OCI-LY3 (cell line): ENCODE results near the gene TUBGCP6.
A peak's percentile ranks its signal among the peaks of the same experiment; 100 is the strongest.

Experiments used
- H2AFZ ChIP-seq: fragments of 200-600, 300-600 bp; shearing (Covaris generic); 2 replicates; pipeline ENCODE4 v1.6.0; 2014; ENCODE audit warnings: antibody characterized with exemption, low read depth, low read length
- H3K27ac ChIP-seq: fragments of 200-600, 300-600 bp; sonication (generic); 2 replicates; pipeline ENCODE4 v1.5.1; 2014; ENCODE audit warnings: mild to moderate bottlenecking, low read length, moderate library complexity, mixed read lengths
- H3K27me3 ChIP-seq: fragments of 200-600, 300-600 bp; sonication (generic); 2 replicates; pipeline ENCODE4 v1.6.1; 2014; ENCODE audit warnings: low read depth, low read length, mixed read lengths
- H3K36me3 ChIP-seq: fragments of 200-600, 300-600 bp; sonication (generic); replicated peaks from 2 replicates; pipeline ENCODE3; 2014; ENCODE audit warnings: low read depth, low read length, mixed read lengths
- H3K4me1 ChIP-seq: fragments of 300-600, 200-600 bp; sonication (generic); 2 replicates; pipeline ENCODE4 v1.6.1; 2014; ENCODE audit warnings: low read length, mixed read lengths
- H3K4me2 ChIP-seq: fragments of 200-600, 300-600 bp; sonication (generic); 2 replicates; pipeline ENCODE4 v1.6.1; 2014; ENCODE audit warnings: low read length, mixed read lengths
- H3K4me3 ChIP-seq: fragments of 300-600, 200-600 bp; sonication (generic); 2 replicates; pipeline ENCODE4 v1.5.1; 2014; ENCODE audit warnings: antibody characterized with exemption, mild to moderate bottlenecking, low read length, moderate library complexity
- H3K79me2 ChIP-seq: fragments of 300-600, 200-600 bp; shearing (Covaris generic); 2 replicates; pipeline ENCODE4 v1.6.1; 2014; ENCODE audit warnings: mild to moderate bottlenecking, low read length, mixed read lengths
- H3K9ac ChIP-seq: fragments of 300-600, 200-600 bp; shearing (Covaris generic); 2 replicates; pipeline ENCODE4 v1.6.0; 2014; ENCODE audit warnings: mild to moderate bottlenecking, low read length, moderate library complexity
- H3K9me3 ChIP-seq: fragments of 200-600, 300-600 bp; shearing (Covaris generic); 2 replicates; pipeline ENCODE4 v1.6.1; 2014; ENCODE audit warnings: low read length, mixed read lengths; ENCODE audit not compliant: insufficient read depth
- H4K20me1 ChIP-seq: fragments of 200-600, 300-600 bp; sonication (generic); 2 replicates; pipeline ENCODE4 v1.6.1; 2016; ENCODE audit warnings: low read length, mixed read lengths; ENCODE audit not compliant: insufficient read depth
- CTCF ChIP-seq: fragments of 200-600, 300-600 bp; sonication (generic); IDR thresholded peaks from 2 replicates; pipeline ENCODE4 v1.5.1; 2014; ENCODE audit warnings: antibody characterized with exemption, low read length, low read depth
- EZH2phosphoT487 ChIP-seq: fragments of 200-600 bp; shearing (Covaris generic); IDR thresholded peaks from 2 replicates; pipeline ENCODE4 v1.6.1; 2018; ENCODE audit warnings: antibody characterized with exemption, mixed run types, low read depth

Gene TUBGCP6

GRCh38 chr22:50186181-50186714, 58.6 kb downstream of the TUBGCP6 start:
- Histone ChIP-seq H4K20me1 (peaks cover 7% of the 10 kb centered on the region), H2AFZ (no peak overlapping the region), H3K4me3 (peak overlapping the region; percentile 87), H3K4me1 (peaks cover 30% of the 10 kb centered on the region), H3K79me2 (peaks cover 39% of the 10 kb centered on the region), H3K27me3 (no peaks in the 10 kb centered on the region), H3K36me3 (no peaks in the 10 kb centered on the region), H3K4me2 (peak overlapping the region; percentile 89), H3K9ac (peak overlapping the region; percentile 78), H3K27ac (peak overlapping the region; percentile 44), H3K9me3 (peaks cover 4% of the 10 kb centered on the region; the same call in 1 of the 2 replicates)
- TF ChIP-seq EZH2phosphoT487 (no peak), CTCF (no peak)

- Histone ChIP-seq H3K27ac (peak within 1 kb of the TSS; percentile 44), H3K4me3 (peak within 1 kb of the TSS; percentile 87), H3K4me1 (peaks cover 22% of the 10 kb centered on the region), H3K36me3 (no peaks in the 10 kb centered on the region), H3K9ac (peak within 1 kb of the TSS; percentile 78), H3K79me2 (peaks cover 39% of the 10 kb centered on the region), H3K4me2 (peak within 1 kb of the TSS; percentile 89), H2AFZ (no peak within 1 kb of the TSS), H3K27me3 (no peaks in the 10 kb centered on the region), H4K20me1 (peaks cover 7% of the 10 kb centered on the region), H3K9me3 (no peaks in the 10 kb centered on the region)
- no peak for TF ChIP-seq EZH2phosphoT487
- TF ChIP-seq CTCF: no peak
Measured at GRCh38 chr22:50185375-50186087, 59.3 kb downstream of the TUBGCP6 start, which contains the start of gene TRABD. Gene TRABD, plus strand, starts transcription at chr22:50185913. Its CDS starts 7,148 bp downstream, at chr22:50193061.

- Histone ChIP-seq H3K79me2 (peaks cover 38% of the 10 kb centered on the region), H4K20me1 (peaks cover 7% of the 10 kb centered on the region), H3K9me3 (no peaks in the 10 kb centered on the region), H3K4me3 (peak overlapping the region; percentile 72), H3K9ac (no peak overlapping the region; the same call in 1 of the 2 replicates), H3K36me3 (no peaks in the 10 kb centered on the region), H3K4me1 (peaks cover 17% of the 10 kb centered on the region), H3K27ac (no peak overlapping the region), H3K27me3 (no peaks in the 10 kb centered on the region), H3K4me2 (peak overlapping the region; percentile 71), H2AFZ (no peak overlapping the region)
- TF ChIP-seq CTCF (no peak), EZH2phosphoT487 (no peak)
Measured at GRCh38 chr22:50184902-50185374, 59.9 kb downstream of the TUBGCP6 start.
